HK-2 (cell line): ENCODE measurements around the gene PCDHA10.
"Not testable (repeated sequence)": the region's sequence is repeated elsewhere in the genome, so short reads cannot be mapped to it uniquely, and the experiment has no call there.

Experiments
- DNase-seq: peaks from one replicate; pipeline ENCODE4 v3.0.0-alpha.2; 2018; ENCODE audit not compliant: unreplicated experiment

The PCDHA10 gene

DNA sequence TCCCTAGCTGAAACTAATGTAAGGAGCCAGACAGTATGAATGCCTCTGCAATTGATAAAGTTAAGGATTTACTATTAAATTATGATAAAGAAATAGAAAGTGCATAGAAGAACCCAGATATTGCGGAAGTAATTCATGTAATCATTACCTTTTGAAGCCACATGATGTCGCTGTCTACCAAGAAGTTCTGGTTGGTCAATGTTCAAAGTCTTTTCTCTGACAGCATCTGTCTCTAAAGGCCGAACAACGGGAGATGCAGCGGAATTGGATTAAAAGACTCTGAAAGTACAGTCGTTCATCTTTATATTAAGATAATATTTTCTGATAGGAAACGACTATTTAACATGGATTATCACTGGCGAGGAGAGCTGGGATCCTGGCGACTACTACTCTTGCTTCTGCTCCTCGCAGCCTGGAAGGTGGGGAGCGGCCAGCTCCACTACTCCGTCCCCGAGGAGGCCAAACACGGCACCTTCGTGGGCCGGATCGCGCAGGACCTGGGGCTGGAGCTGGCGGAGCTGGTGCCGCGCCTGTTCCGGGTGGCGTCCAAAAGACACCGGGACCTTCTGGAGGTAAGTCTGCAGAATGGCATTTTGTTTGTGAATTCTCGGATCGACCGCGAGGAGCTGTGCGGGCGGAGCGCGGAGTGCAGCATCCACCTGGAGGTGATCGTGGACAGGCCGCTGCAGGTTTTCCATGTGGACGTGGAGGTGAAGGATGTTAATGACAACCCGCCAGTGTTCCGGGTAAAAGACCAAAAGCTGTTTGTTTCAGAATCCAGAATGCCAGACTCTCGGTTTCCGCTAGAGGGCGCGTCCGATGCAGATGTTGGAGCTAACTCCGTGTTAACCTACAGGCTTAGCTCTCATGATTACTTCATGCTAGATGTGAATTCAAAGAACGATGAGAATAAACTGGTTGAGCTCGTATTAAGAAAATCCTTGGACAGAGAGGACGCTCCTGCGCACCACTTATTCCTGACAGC, 14.4 kb upstream of the PCDHA10 start, which contains the start of gene PCDHA8:
TSS of gene PCDHA8 (plus strand) at position 210 of the 985 bp plus-strand sequence. CDS start at position 345, 135 bp downstream.
- no peak for DNase-seq

DNA sequence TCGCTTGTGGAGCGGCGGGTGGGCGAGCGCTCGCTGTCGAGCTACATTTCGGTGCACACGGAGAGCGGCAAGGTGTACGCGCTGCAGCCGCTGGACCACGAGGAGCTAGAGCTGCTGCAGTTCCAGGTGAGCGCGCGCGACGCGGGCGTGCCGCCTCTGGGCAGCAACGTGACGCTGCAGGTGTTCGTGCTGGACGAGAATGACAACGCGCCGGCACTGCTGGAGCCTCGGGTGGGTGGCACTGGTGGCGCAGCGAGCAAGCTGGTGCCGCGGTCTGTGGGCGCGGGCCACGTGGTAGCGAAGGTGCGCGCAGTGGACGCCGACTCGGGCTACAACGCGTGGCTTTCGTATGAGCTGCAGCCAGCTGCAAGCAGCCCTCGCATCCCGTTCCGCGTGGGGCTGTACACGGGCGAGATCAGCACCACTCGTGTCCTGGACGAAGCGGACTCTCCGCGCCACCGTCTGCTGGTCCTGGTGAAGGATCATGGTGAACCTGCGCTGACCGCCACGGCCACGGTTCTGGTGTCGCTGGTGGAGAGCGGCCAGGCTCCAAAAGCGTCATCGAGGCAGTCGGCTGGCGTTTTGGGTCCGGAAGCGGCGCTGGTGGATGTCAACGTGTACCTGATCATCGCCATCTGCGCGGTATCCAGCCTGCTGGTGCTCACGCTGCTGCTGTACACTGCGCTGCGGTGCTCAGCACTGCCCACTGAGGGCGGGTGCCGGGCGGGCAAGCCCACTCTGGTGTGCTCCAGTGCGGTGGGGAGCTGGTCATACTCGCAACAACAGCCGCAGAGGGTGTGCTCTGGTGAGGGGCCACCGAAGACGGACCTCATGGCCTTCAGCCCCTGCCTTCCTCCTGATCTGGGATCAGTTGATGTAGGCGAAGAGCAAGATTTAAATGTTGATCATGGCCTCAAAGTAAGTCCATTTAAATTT, 12.6 kb upstream of the PCDHA10 start:
- DNase-seq, result no peak

DNA sequence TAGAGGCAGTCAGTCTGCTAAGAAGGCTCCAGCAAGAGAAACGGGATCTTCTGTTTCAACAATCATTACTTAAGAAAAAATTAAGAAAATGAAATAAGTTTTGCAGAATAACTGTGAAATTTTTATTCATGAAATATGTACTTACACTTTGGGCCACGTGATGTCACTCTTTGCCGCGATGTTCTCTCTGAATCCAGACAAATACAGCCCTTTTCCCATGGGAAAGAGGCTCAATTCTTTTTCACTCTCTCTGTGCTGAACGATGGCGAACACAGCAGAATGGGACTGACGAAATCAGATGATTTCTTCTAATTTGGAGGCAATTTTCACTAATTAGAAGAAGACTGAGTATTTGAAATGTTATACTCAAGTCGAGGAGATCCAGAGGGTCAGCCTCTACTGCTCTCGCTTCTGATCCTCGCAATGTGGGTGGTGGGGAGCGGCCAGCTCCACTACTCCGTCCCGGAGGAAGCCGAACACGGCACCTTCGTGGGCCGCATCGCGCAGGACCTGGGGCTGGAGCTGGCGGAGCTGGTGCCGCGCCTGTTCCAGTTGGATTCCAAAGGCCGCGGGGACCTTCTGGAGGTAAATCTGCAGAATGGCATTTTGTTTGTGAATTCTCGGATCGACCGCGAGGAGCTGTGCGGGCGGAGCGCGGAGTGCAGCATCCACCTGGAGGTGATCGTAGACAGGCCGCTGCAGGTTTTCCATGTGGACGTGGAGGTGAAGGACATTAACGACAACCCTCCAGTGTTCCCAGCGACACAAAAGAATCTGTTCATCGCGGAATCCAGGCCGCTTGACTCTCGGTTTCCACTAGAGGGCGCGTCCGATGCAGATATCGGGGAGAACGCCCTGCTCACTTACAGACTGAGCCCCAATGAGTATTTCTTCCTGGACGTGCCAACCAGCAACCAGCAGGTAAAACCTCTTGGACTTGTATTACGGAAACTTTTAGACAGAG, 7.3 kb upstream of the PCDHA10 start, which contains the start of gene PCDHA9:
TSS of gene PCDHA9 (plus strand) at position 244 of the 964 bp plus-strand sequence. CDS start at position 358, 114 bp downstream.
- DNase-seq, result not testable (repeated sequence)

DNA sequence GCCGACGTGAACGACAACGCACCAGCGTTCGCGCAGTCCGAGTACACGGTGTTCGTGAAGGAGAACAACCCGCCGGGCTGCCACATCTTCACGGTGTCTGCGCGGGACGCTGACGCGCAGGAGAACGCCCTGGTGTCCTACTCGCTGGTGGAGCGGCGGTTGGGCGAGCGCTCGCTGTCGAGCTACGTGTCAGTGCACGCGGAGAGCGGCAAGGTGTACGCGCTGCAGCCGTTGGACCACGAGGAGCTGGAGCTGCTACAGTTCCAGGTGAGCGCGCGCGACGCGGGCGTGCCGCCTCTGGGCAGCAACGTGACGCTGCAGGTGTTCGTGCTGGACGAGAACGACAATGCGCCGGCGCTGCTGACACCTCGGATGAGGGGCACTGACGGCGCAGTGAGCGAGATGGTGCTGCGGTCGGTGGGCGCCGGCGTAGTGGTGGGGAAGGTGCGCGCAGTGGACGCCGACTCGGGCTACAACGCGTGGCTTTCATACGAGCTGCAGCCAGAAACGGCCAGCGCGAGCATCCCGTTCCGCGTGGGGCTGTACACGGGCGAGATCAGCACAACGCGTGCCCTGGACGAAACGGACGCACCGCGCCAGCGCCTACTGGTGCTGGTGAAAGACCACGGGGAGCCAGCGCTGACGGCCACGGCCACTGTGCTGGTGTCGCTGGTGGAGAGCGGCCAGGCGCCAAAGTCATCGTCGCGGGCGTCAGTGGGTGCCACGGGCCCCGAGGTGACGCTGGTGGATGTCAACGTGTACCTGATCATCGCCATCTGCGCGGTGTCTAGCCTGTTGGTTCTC, 5.7 kb upstream of the PCDHA10 start:
- not testable (repeated sequence) for DNase-seq

DNA sequence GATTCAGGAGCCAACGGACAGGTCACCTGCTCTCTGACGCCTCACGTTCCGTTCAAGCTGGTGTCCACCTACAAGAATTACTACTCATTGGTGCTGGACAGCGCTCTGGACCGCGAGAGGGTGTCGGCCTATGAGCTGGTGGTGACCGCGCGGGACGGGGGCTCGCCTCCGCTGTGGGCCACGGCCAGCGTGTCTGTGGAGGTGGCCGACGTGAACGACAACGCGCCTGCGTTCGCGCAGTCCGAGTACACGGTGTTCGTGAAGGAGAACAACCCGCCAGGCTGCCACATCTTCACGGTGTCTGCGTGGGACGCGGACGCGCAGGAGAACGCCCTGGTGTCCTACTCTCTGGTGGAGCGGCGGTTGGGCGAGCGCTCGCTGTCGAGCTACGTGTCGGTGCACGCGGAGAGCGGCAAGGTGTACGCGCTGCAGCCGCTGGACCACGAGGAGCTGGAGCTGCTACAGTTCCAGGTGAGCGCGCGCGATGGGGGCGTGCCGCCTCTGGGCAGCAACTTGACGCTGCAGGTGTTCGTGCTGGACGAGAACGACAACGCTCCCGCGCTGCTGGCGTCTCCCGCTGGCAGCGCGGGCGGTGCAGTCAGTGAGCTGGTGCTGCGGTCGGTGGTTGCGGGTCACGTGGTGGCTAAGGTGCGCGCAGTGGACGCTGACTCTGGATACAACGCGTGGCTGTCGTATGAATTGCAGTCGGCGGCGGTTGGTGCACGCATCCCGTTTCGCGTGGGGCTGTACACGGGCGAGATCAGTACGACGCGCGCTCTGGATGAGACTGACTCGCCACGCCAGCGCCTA, 1.7 kb downstream of the PCDHA10 start:
- no peak for DNase-seq

DNA sequence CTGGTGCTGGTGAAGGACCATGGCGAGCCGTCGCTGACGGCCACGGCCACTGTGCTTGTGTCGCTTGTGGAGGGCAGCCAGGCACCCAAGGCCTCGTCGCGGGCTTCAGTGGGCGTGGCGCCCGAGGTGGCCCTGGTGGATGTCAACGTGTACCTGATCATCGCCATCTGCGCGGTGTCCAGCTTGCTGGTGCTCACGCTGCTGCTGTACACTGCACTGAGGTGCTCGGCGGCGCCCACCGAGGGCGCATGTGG, 2.2 kb downstream of the PCDHA10 start:
- DNase-seq, result no peak

DNA sequence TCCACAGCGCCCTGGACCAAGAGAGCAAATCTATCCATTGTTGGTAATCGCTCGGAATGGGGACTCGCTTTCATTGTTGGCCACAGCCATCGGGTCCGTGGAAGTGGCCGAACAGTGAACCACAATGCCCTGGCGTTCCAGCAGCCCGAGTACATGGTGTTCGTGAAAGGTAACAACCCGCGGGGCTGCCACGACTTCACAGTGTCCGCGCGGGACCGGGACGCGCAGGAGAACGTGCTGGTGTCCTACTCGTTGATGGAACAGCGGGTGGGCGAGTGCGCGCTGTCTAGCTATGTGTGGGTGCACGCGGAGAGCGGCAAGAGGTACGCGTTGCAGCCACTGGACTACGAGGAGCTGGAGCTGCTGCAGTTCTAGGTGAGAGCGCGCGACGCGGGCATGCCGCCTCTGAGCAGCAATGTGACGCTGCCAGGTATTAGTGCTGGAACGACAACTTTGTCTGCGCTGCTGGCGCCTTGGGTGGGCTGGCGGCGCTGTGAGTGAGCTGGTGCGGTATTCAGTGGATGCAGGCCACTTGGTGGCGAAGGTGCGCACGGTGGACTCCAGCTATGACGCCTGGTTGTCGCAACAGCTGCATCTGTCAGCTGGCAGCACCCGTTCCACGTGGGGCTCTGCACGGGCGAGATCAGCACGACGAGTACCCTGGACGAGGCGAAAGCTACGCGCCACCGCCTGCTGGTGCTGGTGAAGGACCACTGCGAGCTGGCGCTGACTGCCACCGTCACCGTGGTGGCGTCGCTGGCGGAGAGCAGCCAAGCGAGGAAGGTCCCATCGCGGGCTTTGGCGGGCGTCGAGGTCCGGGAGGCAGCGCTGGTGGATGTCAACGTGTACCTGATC, 7.0 kb downstream of the PCDHA10 start:
- DNase-seq, result no peak

DNA sequence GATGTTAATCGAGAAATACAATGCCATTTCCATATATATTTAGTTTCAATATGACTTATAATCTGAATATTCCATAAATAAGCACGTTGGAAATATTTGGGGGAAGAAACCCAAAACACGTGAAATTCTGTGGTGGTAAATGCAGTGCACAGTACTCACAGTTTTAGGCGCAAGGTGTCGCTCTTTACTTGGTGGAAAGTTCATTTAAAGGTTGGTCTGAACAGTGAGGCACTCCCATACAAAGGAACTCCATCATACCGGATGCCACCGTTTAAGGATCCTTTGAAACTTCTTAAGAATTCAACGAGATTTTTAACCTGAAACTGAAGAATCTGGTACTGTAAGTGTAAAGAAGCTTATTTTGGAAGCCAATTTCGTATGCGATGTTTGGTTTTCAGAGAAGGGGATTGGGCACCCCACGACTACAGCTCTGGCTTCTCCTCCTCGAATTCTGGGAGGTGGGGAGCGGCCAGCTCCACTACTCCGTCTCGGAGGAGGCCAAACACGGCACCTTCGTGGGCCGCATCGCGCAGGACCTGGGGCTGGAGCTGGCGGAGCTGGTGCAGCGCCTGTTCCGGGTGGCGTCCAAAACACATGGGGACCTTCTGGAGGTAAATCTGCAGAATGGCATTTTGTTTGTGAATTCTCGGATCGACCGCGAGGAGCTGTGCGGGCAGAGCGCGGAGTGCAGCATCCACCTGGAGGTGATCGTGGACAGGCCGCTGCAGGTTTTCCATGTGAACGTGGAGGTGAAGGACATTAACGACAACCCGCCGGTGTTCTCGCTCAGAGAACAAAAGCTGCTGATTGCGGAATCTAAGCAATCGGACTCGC, 13.2 kb downstream of the PCDHA10 start, which contains the start of gene PCDHA11:
TSS of gene PCDHA11 (plus strand) at position 237 of the 834 bp plus-strand sequence. CDS start at position 384, 147 bp downstream.
- DNase-seq, result no peak

DNA sequence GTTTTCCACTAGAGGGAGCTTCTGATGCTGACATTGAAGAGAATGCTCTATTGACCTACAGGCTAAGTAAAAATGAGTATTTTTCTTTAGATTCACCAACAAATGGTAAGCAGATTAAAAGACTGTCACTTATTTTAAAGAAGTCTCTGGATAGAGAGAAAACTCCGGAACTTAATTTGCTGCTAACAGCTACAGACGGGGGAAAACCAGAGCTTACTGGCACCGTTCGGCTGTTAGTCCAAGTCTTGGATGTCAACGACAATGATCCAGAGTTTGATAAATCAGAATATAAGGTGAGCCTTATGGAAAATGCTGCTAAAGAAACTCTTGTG, 13.8 kb downstream of the PCDHA10 start:
- DNase-seq, result no peak

DNA sequence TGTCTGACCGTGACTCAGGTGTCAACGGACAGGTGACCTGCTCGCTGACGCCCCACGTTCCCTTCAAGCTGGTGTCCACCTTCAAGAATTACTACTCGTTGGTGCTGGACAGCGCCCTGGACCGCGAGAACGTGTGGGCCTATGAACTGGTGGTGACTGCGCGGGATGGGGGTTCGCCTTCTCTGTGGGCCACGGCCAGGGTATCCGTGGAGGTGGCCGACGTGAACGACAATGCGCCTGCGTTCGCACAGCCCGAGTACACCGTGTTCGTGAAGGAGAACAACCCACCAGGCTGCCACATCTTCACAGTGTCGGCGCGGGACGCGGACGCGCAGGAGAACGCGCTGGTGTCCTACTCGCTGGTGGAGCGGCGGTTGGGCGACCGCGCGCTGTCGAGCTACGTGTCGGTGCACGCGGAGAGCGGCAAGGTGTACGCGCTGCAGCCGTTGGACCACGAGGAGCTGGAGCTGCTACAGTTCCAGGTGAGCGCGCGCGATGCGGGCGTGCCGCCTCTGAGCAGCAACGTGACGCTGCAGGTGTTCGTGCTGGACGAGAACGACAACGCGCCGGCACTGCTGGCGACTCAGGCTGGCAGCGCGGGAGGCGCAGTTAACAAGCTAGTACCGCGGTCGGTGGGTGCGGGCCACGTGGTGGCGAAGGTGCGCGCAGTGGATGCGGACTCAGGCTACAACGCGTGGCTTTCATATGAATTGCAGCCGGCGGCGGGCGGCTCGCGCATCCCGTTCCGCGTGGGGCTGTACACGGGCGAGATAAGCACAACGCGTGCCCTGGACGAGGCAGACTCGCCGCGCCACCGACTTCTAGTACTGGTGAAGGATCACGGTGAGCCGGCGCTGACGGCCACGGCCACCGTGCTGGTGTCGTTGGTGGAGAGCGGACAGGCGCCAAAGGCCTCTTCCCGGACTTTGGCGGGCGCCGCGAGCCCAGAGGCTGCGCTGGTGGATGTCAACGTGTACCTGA, 14.8 kb downstream of the PCDHA10 start:
- DNase-seq, result no peak

DNA sequence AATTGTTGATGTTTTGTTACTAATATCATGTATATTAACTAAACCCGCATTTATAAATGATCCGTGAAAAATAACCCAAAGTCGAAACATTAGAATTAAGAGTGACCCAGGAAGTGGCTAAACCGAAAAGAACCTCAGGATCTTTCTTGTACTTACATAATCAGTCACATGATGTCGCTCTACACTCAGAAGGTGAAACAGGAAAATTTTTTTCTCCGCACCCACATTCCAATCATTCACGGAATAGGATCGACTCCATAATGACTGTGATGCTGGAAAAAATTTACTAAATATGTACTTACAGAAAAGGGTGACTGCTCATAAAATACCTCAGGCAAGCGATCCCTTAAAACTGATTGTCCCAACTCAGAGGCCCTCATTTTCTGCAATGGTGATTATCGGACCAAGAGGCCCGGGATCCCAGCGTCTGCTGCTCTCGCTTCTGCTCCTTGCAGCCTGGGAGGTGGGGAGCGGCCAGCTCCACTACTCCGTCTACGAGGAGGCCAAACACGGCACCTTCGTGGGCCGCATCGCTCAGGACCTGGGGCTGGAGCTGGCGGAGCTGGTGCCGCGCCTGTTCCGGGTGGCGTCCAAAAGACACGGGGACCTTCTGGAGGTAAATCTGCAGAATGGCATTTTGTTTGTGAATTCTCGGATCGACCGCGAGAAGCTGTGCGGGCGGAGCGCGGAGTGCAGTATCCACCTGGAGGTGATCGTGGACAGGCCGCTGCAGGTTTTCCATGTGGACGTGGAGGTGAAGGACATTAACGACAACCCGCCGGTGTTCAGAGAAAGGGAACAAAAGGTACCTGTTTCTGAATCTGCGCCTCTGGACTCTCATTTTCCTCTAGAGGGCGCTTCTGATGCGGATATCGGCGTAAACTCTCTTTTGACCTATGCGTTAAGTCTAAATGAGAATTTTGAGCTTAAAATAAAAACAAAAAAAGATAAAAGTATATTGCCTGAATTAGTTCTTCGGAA, 19.7 kb downstream of the PCDHA10 start, which contains the start of gene PCDHA12:
TSS of gene PCDHA12 (plus strand) at position 224 of the 981 bp plus-strand sequence. CDS start at position 389, 165 bp downstream.
- DNase-seq, result no peak

DNA sequence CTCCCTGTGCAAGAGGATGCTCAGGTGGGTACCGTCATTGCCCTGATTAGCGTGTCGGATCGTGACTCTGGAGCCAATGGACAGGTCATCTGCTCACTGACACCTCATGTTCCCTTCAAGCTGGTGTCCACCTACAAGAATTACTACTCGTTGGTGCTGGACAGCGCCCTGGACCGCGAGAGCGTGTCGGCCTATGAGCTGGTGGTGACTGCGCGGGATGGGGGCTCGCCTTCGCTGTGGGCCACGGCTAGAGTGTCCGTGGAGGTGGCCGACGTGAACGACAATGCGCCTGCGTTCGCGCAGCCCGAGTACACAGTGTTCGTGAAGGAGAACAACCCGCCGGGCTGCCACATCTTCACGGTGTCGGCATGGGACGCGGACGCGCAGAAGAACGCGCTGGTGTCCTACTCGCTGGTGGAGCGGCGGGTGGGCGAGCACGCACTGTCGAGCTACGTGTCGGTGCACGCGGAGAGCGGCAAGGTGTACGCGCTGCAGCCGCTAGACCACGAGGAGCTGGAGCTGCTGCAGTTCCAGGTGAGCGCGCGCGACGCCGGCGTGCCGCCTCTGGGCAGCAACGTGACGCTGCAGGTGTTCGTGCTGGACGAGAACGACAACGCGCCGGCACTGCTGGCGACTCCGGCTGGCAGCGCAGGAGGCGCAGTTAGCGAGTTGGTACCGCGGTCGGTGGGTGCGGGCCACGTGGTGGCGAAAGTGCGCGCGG, 21.0 kb downstream of the PCDHA10 start:
- DNase-seq, result not testable (repeated sequence)

DNA sequence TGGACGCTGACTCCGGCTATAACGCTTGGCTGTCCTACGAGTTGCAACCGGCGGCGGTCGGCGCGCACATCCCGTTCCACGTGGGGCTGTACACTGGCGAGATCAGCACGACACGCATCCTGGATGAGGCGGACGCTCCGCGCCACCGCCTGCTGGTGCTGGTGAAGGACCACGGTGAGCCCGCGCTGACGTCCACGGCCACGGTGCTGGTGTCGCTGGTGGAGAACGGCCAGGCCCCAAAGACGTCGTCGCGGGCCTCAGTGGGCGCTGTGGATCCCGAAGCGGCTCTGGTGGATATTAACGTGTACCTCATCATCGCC, 21.5 kb downstream of the PCDHA10 start:
- no peak for DNase-seq

DNA sequence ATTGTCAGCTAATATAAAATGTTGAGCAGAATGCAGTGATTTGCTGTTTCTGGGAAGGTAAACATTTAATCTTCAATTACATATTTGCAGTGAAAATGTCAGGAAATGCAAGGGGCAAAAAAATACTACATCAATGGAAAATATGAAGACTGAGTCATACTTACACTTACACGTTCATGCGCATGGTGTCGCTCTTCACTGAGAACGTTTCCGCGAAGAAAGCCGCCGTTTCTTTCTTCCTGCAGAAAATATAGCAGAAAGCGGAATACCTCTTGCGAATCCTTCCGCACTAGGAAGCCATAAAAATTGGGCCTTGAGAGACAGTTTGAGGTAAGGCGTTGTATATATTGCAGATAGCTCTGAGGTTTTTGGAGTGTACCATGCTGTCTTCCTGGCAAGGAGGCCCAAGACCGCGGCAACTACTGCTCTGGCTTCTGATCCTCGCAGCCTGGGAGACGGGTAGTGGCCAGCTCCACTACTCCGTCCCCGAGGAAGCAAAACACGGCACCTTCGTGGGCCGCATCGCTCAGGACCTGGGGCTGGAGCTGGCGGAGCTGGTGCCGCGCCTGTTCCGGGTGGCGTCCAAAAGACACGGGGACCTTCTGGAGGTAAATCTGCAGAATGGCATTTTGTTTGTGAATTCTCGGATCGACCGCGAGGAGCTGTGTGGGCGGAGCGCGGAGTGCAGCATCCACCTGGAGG, 26.3 kb downstream of the PCDHA10 start, which contains the start of gene PCDHA13:
TSS of gene PCDHA13 (plus strand) at position 236 of the 702 bp plus-strand sequence. CDS start at position 381, 145 bp downstream.
- DNase-seq, result no peak
